Body of pancreas (tissue), 4 donors: ENCODE data around the gene PLS1.

Source experiments
- CTCF ChIP-seq, 7 experiments: fragments of 450-650 bp in 4 of 7; fragments of 200-600 bp in 3 of 7; sonication (generic) in 3 of 7; IDR thresholded peaks; one replicate each; pipeline ENCODE4 v1.5.1; 2016 to 2019; ENCODE audit warnings: antibody characterized with exemption in 7 of 7
- POLR2A ChIP-seq, 3 donors: fragments of 450-650 bp; IDR thresholded peaks; one replicate each; pipeline ENCODE4 v1.6.1; 2016; ENCODE audit warnings: antibody characterized with exemption in 3 of 3, mild to moderate bottlenecking in 2 of 3

GRCh38 chr3:142656575-142656974 lies 60.4 kb downstream of the PLS1 start:
- TF ChIP-seq CTCF (IDR thresholded peaks at IDR 0.05) (no peak), POLR2A (IDR thresholded peaks at IDR 0.05) (no peak)
